Ovary (tissue), 9 donors: Measurements from ENCODE around the gene FA2H. TPM values are rescaled to one million over a fixed set of nuclear protein-coding genes. Genes with fewer than 3 reads are reported as not detected.

ENCODE experiments used
- DNase-seq, 5 donors: peaks; one replicate each; pipeline ENCODE4 v3.0.0-alpha.2; 2019 to 2020
- H3K27ac ChIP-seq, 2 donors: fragments of 200-600 bp; one replicate each; pipeline versions ENCODE4 v1.5.1 to v1.8.0; 2019 to 2022
- H3K27me3 ChIP-seq: fragments of 200-600 bp; one replicate; pipeline ENCODE4 v1.8.0; 2022
- H3K36me3 ChIP-seq: fragments of 200-600 bp; sonication (generic); one replicate; pipeline ENCODE4 v1.5.1; 2019
- H3K4me1 ChIP-seq: one replicate; pipeline ENCODE4 v1.8.1; 2013; ENCODE audit warnings: mild to moderate bottlenecking, moderate library complexity; ENCODE audit not compliant: insufficient read depth
- H3K4me3 ChIP-seq: fragments of 200-600 bp; sonication (generic); one replicate; pipeline ENCODE4 v1.5.1; 2017
- H3K9me3 ChIP-seq, 2 donors: fragments of 200-600 bp in 1 of 2; sonication (generic) in 1 of 2; one replicate each; pipeline versions ENCODE4 v1.5.1 to v1.8.1; 2013 to 2019; ENCODE audit warnings: mild to moderate bottlenecking in 1 of 2, moderate library complexity in 1 of 2
- CTCF ChIP-seq, 3 donors: fragments of 450-650 bp in 2 of 3; fragments of 200-600 bp in 1 of 3; IDR thresholded peaks; one replicate each; pipeline versions ENCODE4 v1.5.1 to v1.8.0; 2016 to 2022; ENCODE audit warnings: antibody characterized with exemption in 3 of 3, mild to moderate bottlenecking in 1 of 3
- EP300 ChIP-seq: sonication (generic); formaldehyde crosslinking; IDR thresholded peaks from one replicate; pipeline ENCODE4 v1.6.1; 2017; ENCODE audit warnings: antibody characterized with exemption
- POLR2A ChIP-seq: fragments of 450-650 bp; IDR thresholded peaks from one replicate; pipeline ENCODE4 v1.6.1; 2017; ENCODE audit warnings: antibody characterized with exemption, mild to moderate bottlenecking, moderate library complexity
- WGBS, 3 donors: extraction: QIAGEN DNeasy Blood & Tissue Kit in 1 of 3; methylation state at CpG; one replicate each; pipeline versions ENCODE4 v1.1.5 to v1.1.7; 2013 to 2017; 5-methylcytosine and 5-hydroxymethylcytosine counted together
- intact Hi-C, 4 donors: fragments of 100-400 bp; cut with DNase I; formaldehyde crosslinking; loops; one replicate each; pipeline versions ENCODE4 v1.11.0 to v1.15.1; 2022 to 2023
- polyA plus RNA-seq, 2 donors: library from polyadenylated mRNA; stranded (reverse); fragments of 200-250 nt in 1 of 2; fragments of 350-450 nt in 1 of 2; fragmentation: Illumina TruSeq in 1 of 2; extraction: RNeasy Lipid Tissue Mini Kit (QIAGEN cat#74804) in 1 of 2; gene quantifications; one replicate each; pipeline ENCODE4 v1.2.3, GENCODE V29; 2013 to 2014
- total RNA-seq, 7 donors: library from RNA; depleted of rRNA in 2 of 7; stranded (reverse); fragments of >200 nt in 2 of 7; fragmentation: NEBNext Ultra II Directional in 3 of 7; extraction: Animal tissue kit (Norgen Biotek cat#: 25700) in 3 of 7; gene quantifications; one replicate each; pipeline versions ENCODE4 v1.1.0 to v1.2.4, GENCODE V29; 2016 to 2023
- donor health status: DM: no; HTN: no; CAD: no; lungs with moderate emphysema.
- donor health status: DM: no; HTN: no; CAD: no.
- donor health status: Bipolar disorder and iron deficiency.
- donor health status: DM: yes; HTN: yes; CAD: no.
- donor health status: DM: no; HTN: no; CAD: no.
- donor health status: DM: yes; HTN: yes; CAD: no.

The FA2H gene
- total and polyA plus RNA-seq, 9 donors = 0.02 to 1.3 (median 0.49) TPM; not detected in 3

- H3K4me3 ChIP-seq = peak overlapping the region; percentile 61
- H3K36me3 ChIP-seq = no peaks in the 10 kb centered on the region
- no peak overlapping the region for H3K27ac ChIP-seq
- intact Hi-C loops = no loop called here
- DNase-seq = peak; percentile 20 to 57 (median 33)
- H3K9me3 ChIP-seq = no peaks in the 10 kb centered on the region
- H3K4me1 ChIP-seq = peaks cover 2% of the 10 kb centered on the region
- WGBS, 3 donors = 1 to 5% (median 1%) methylated on average over 23 of the region's 23 CpGs
- no peaks in the 10 kb centered on the region for H3K27me3 ChIP-seq
- no peak for TF ChIP-seq CTCF (IDR thresholded peaks at IDR 0.05)
- no peak for TF ChIP-seq EP300
- no peak for TF ChIP-seq POLR2A
Measured at GRCh38 chr16:74667255-74667700, 107.3 kb downstream of the FA2H start.

GRCh38 chr16:74666425-74667254 is 108.0 kb downstream of the FA2H start, which contains the start of gene RFWD3:
Gene RFWD3, minus strand, starts transcription at chr16:74666877. Its CDS starts 5,428 bp downstream, at chr16:74661449.
- WGBS, 3 donors = 0 to 1% (median 0%) methylated on average over 53 to 63 of the region's 63 CpGs
- intact Hi-C loops = no loop called here

GRCh38 chr16:74666010-74666421 is 108.6 kb downstream of the FA2H start:
- no peak for TF ChIP-seq POLR2A
- no peak for TF ChIP-seq EP300
- no peak for TF ChIP-seq CTCF (IDR thresholded peaks at IDR 0.05)
- 7 to 10% (median 9%) methylated on average over 8 of the region's 8 CpGs for WGBS, 3 donors
- Histone ChIP-seq H3K27ac (no peak overlapping the region), H3K4me1 (peaks cover 2% of the 10 kb centered on the region), H3K4me3 (peak overlapping the region; percentile 99), H3K27me3 (no peaks in the 10 kb centered on the region), H3K9me3 (no peaks in the 10 kb centered on the region), H3K36me3 (no peaks in the 10 kb centered on the region)
- no peak for DNase-seq
- intact Hi-C loops = no loop called here

More at GRCh38 chr16:74666425-74667254, 108.0 kb downstream of the FA2H start, which contains the start of gene RFWD3:
- Histone ChIP-seq H3K27ac (no peak within 1 kb of the TSS), H3K4me1 (peaks cover 2% of the 10 kb centered on the region), H3K27me3 (no peaks in the 10 kb centered on the region), H3K36me3 (no peaks in the 10 kb centered on the region), H3K9me3 (no peaks in the 10 kb centered on the region), H3K4me3 (peak within 1 kb of the TSS; percentile 99)
- TF ChIP-seq CTCF (IDR thresholded peaks at IDR 0.05) (no peak), EP300 (no peak), POLR2A (no peak)
- DNase-seq = peak; percentile 95 to 98 (median 96)

Other genes with a start within 250 kb of the FA2H start
- gene GLG1, start 167.7 kb downstream of the FA2H start, total RNA-seq = 100 to 1,000 TPM in 6 of 7 donors, 10 to 100 TPM in 1; 88.9 to 171 (median 154) TPM
- 100 to 1,000 TPM in 1 of 2 donors, 10 to 100 TPM in 1; 90.3 to 168 TPM for gene GLG1, start 167.7 kb downstream of the FA2H start, polyA plus RNA-seq
- gene RFWD3, start 107.9 kb downstream of the FA2H start, total RNA-seq = 10 to 100 TPM in 6 of 7 donors, 1 to 10 TPM in 1; 9.9 to 25.0 (median 16.5) TPM
- 10 to 100 TPM in 1 of 2 donors, 1 to 10 TPM in 1; 8.2 to 15.1 TPM for gene RFWD3, start 107.9 kb downstream of the FA2H start, polyA plus RNA-seq
- 1 to 10 TPM; 1.5 to 6.7 (median 2.5) TPM for gene MLKL, start 74.0 kb downstream of the FA2H start, total RNA-seq
- gene MLKL, start 74.0 kb downstream of the FA2H start, polyA plus RNA-seq = 1 to 10 TPM; 2.5 to 9.5 TPM
- gene WDR59, start 210.3 kb upstream of the FA2H start, total RNA-seq = 10 to 100 TPM; 23.6 to 82.3 (median 70.0) TPM
- gene WDR59, start 210.3 kb upstream of the FA2H start, polyA plus RNA-seq = 10 to 100 TPM; 24.7 to 56.0 TPM
- 10 to 100 TPM; 16.8 to 27.9 (median 25.0) TPM for gene ZNRF1, start 224.2 kb upstream of the FA2H start, total RNA-seq
- 10 to 100 TPM; 10.8 to 24.3 TPM for gene ZNRF1, start 224.2 kb upstream of the FA2H start, polyA plus RNA-seq